GM19452 (cell line): ENCODE measurements around the gene TRRAP.

Experiments
- ATAC-seq: cut with Tn5 transposase; IDR thresholded peaks from one replicate; pipeline ENCODE4 v1.9.1; 2021; ENCODE audit not compliant: unreplicated experiment

The TRRAP gene

DNA sequence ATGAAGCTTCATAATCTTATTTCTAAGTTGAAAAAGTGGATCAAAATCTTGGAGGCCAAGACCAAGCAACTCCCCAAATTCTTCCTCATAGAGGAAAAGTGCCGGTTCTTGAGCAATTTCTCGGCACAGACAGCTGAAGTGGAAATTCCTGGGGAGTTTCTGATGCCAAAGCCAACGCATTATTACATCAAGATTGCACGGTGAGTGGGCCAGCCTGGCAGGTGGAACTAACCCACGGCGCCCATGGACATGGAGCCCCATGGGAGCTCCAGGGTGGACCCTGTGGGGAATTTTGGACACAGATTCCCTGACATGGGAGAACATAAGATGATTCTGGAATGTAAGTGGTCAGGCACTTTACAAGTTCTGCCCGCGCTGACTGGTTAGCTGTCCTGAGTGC, 125.9 kb downstream of the TRRAP start:
- ATAC-seq: no peak

DNA sequence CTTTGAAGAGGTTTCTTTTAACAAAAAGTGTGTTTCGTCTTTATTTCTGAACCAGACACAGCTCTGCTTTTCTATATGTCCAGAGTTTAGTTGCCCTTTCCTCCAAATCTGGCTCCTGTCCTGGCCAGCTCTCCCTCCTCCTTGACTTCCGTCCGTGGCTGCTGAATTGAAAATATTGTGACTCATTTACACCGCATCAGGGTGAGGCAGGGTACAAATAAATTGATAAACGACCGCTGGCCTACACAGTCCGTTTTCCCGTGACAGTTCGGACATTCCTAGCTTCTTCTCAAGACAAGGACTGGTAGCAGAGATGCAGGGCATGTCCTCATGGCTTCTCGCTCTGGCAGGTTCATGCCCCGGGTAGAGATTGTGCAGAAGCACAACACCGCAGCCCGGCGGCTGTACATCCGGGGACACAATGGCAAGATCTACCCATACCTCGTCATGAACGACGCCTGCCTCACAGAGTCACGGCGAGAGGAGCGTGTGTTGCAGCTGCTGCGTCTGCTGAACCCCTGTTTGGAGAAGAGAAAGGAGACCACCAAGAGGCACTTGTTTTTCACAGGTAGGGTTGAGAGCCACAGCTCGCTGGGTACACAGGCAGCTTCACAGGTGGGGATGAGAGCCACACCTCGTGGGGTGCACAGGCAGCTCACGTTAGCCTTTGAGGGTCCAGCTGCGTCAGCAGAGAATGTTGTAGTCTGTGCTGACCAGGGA, 126.6 kb downstream of the TRRAP start:
- no peak for ATAC-seq

DNA sequence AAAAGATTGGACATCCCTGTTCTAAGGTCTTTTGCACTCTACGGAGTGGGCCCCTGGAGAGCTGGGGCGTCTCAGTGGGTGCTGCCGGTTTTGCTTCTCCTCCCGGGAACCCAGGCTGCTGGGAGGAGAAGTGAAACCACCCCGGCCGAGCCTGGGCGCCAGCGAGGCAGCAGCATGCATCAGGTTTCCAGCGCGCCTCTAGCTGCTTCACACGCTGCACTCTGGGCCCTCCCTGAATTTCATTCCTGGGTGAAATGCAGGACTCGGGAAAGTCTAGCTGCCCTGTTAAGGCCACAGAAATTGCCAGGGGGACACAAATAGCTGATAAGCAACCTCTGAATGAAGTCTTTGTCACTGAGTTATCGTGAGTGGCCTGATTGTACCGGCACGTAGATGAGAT, 127.4 kb downstream of the TRRAP start:
- no peak for ATAC-seq

DNA sequence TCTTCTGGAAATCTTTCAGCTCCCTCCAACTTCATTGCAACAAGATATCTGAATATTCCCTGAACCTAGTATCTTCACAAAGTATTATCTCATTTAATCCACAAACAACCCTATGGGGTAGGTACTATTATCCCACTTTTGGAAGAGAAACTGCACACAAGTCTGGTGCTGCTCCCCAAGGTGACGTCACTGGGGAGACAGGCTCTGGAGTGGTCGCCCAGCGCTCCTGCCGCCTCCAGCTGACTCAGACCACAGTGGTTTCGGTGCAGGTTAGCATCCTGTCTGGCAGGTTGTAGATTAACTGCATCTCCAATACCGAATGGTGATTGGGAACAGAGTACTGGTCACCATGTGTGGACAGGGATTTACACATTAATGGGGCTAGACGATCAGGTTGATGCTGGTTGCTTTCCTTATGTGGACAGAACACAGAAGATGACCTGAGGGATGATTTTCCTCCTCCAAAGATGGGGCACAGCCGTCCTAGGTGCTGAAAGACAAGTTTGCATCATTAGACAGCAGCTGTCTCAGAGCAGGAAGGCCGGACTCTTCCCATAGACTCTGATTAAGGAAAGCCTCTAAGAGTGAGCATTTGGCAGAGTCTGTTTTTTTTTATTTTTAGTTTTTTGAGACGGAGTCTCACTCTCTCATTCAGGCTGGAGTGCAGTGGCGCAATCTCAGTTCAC, 128.6 kb downstream of the TRRAP start:
- ATAC-seq: no peak

DNA sequence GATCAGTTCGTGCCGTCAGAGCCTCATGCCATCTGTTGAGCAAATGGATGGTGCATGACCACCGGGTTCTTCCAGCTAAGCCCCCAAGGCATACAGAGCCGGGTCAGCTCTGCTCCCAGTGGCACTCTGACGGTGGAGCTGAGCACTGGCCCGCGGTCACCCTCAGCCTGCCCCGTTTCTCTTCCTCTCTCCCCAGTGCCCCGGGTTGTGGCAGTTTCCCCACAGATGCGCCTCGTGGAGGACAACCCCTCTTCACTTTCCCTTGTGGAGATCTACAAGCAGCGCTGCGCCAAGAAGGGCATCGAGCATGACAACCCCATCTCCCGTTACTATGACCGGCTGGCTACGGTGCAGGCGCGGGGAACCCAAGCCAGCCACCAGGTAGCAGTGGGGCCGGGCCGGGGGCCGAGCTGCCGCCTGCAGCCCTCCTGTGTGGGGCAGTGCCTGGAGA, 129.9 kb downstream of the TRRAP start:
- no peak for ATAC-seq

DNA sequence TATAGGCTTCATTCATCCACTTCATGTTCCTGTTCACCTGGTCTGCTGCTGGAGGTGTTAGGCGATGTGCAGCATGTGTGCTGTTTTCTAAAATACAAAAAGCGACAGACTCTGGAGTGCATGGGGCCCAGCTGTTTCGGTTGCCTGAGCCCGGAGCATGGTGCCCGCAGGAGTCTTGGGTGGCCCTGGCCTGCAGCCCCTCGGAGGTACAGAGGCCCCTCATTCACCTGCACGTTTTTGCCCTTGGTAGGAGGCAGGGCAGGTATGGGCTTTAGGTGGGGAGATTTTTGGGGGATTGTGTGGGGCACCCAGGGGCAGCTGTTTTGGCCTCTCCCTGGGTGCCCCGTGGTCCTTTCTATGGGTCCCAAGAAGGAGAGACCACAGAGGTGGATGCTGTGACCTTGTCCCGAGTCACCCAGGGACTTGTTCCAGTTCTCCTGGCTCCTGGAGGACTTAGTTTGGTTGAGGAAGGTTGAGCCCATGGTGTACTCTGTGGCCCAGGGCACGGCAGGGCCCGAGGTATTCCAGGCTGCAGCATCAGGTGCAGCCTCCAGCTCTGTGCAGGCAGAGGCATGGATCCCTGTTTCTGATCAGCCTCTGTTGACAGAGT, 130.7 kb downstream of the TRRAP start:
- ATAC-seq: no peak

DNA sequence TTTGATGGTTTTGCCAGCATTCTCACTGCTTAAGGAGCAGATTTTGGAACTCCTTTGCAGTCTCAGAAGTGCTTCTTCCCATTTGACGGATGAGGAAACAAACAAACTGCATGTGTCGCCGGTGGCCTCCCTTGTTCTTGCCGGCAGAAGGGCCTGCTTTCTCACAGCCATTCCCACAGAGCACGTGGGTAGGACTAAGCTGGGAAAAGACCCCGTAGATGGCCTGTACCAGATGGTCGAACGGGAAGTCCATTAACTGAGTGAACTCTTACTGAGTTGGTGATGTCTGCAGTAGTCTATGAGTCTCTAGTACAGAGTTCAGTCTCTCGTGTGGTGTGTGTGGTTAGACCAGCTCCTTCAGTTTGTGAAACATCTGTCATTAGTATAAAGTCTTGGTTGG, 131.9 kb downstream of the TRRAP start:
- no peak for ATAC-seq

DNA sequence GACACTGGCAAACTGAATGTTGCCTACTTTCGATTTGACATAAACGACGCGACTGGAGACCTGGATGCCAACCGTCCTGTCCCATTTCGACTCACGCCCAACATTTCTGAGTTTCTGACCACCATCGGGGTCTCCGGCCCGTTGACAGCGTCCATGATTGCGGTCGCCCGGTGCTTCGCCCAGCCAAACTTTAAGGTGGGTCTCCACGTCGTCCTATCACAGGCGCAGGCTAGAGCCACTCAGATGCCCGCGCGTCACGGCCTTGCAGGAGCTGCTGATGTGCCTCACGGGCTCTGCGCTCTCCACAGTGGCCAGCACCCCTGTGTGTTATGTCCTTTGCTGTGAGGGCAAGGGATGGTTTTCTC, 133.0 kb downstream of the TRRAP start:
- no peak for ATAC-seq

DNA sequence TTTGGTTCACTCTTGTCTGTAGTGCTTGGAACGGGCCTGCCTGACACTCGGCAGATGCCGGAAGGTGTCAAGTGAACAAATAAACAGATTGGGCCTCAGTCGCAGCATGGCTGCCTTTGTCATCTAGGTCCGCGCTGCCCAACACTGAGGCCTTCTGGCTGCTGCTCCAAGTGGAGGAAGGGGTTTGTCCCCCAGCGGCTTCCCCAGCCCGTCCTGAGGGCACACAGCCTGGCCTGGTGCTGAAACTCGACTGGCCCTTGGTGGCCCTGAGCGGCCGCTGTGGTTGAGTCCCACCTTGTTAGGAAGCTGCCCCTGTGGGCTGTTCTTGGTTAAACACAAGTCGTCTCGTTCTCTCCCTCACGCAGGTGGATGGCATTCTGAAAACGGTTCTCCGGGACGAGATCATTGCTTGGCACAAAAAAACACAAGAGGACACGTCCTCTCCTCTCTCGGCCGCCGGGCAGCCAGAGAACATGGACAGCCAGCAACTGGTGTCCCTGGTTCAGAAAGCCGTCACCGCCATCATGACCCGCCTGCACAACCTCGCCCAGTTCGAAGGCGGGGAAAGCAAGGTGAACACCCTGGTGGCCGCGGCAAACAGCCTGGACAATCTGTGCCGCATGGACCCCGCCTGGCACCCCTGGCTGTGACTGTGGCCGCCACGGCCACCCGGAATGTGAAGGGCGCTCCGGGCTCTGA, 133.5 kb downstream of the TRRAP start:
- no peak for ATAC-seq

DNA sequence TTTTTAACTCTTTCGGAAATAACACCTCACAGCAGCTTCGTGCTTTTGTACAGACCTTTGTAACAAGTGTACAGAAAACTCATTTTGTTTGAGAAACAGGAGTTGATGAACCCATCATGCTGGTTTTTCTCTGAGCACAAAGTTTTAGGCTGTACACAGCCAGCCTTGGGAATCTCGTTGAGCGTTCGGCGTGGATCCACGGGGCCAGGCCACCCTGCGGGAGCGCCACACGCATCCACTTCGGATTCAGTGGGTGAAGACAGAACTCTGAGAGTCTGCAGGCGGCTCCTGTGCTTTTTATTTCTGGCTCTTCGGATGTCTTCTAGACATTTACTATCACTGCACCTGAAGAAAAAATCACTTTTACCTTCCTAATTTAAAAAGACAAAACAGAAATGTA, 134.4 kb downstream of the TRRAP start:
- ATAC-seq: no peak

DNA sequence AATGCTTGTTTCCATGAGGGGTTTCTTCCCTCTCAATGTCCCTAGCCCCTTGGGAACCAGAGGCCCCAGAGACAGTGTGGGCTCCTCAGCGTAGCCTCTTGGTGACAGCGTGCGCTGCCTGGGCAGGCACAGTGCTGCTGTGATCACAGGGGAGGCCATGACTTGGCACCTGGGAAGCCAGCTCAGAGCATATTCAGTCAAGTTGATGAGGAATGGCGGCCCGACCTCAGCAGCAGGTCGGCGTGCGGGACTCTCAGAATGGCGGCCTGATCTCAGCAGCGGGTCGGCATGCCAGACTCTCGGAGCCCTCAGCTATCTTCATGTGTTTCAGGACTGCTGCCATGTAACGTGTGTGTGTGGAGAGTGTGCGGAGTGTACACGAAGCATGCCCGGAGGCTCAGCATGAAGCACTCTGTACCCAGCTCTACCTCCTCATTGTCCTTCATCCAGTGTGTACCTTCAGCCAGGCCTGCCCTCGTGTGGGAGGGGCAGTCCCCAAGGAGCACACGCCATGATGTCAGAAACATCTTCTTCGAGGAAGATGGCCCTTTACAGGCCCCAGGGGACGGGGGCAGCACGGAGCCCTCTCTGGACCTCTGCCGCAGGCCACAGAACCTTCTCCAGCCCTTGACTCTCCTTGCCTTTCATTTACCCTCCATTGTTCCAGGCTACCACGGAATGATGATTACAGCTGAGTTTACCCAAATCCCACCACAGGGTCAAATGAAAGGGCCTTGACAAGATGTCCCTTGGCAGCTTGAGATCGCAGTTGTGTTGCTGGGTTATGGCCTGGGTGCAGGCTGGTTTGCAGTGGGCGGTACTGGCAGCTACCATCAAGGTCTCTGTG, 135.2 kb downstream of the TRRAP start:
- ATAC-seq: no peak

DNA sequence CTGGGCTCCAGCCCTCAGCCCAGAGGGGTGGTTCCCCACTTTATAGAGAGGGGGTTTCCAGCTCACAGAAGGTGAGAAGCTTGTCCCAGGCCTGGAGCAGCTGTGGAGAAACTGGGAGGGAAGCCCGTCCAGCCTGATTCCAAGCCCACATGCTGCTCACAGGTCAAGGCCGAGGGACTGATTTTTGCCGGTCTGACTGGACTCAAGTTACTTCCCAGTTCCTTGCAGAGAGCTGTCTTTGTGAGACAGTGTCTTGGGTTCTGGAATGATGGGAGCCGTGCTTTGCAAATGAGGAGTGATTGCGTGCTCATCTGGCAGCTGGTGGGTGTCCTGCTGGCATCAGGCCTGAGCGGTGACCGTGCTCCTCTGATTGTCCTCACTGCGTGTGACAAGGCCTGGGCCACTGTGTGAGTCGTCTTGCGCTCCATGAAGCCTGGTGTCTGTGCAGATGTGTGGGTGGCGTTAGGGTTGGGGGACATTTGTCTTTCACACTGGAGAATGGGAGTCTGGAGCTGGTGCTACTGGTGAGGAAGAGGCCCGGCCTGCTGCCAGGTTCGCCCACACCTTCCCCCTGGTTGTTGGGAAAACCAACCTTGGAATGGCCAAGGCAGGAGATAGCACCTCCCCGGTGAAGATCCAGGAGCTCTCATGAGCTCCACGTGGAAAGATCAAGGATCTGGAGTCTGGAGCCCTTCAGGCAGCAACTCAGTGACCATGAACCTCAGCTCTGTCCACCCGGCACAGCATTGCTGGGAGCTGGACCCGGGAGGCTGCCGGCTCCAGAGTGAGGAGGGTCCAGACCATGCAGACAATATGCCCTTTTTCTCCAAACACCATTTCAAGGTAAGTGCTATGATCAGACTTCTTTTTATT, 136.0 kb downstream of the TRRAP start:
- no peak for ATAC-seq

DNA sequence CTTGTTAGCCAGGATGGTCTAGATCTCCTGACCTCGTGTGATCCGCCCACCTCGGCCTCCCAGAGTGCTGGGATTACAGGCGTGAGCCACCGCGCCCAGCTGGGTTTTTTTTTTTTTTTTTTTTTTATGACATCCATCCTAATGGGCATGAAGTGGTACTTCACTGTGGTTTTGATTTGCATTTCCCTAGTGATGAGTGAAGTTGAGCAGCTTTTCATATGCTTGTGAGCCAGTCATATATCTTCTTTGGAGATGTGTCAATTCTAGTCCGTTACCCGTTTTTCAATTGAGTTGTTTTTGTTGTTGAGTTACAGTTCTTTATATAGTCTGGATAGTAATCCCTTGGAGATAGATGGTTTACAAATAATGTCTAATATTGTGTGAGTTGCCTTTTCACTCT, 137.9 kb downstream of the TRRAP start:
- ATAC-seq: no peak

DNA sequence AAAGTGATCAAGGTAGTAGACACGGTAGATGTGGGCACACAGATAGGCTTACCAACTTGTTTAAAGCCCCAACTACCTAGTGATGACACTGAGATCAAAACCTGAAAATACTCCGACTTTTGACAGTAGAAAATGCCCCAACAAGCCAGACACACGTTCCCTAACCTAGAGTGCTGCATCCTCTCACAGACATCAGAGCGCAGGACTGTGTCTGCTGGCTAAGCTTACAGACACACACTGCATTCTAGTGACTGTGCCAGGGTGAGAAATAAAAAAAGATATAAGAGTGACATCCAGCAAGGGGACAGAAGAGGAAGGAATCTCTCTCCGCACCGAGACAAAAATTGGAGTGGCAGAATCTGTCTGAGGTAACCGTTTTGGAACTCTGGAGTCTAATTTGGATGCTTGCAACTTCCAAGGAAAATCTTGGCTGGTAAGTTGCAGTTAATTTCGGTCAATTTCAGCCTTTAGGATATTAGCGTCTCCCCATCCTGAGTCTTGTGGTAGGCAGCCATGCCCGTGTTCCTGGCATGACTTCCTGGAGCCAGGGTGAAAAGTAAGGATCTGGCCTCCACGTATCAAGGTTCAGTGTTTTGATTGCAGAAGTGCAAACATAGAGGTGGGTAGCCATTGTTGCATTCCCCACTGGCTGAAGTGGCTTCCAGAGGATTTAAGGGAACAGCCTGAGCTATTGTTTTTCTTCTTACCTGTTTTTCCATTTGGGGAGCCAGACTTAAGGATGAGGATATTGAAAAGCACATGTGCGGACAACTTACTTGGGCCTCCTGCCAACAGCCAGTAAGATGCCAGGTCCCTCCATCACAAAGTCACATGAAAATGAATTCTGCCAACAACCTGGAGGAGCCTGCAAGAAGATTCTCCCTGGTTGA, 141.4 kb downstream of the TRRAP start:
- ATAC-seq: no peak

DNA sequence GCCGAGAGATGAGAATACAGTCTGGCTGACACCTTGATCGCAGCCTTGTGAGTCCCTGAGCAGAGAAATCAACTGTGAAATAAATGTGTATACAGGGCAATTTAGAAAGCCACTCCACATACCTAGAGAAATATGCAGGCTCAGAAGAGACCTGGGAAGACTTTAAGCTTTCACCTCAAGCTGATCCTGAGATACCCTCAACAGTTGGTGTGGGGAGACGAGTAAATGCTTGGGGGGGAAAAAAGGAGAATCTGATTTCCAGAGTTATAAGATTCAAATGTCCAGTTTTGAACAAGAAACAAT, 142.0 kb downstream of the TRRAP start:
- no peak for ATAC-seq

DNA sequence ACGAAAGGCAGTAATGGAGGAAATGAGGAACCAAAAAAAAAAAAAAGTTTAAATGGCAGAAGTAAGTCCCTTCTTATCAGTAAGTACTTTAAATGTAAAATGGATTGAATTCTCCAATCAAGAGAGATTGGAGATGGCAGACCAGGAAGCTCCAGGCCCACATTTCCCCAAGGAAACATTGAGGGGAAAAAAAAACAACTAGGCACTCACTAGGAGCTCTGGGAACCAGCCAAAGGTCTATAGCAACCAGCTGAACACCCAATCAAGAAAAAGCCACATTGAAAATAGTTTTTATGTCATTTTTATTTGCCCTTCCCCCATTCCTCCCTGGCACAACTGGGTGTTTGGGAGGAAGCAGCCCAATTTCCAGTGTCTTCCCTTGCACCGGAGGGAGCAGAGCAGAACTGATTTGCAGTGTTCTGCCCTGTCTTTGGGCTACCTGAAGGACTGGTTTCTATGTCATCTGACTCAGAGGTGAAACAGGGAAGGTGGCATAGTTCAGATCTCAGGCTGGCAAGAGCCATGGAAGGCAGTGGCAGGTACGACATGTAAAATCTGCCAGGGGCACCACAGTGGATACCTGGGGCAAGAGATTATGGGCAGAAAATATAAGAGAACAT, 143.7 kb downstream of the TRRAP start:
- no peak for ATAC-seq

DNA sequence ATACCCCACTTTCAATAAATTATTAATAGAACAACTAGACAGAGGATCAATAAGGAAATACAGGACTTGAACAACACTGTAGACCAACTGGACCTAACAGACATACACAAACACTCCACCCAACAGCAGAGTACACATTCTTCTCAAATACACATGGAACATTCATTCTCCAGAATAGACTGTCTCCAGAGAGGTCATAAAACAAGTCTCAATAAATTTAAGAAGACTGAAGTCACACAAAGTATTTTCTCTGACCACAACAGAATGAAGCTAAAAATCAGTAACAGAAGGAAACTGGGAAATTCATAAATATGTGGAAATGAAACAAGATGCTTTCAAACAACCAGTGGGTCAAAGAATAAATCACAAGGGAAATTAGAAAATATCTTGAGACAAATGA, 145.7 kb downstream of the TRRAP start:
- ATAC-seq: no peak

DNA sequence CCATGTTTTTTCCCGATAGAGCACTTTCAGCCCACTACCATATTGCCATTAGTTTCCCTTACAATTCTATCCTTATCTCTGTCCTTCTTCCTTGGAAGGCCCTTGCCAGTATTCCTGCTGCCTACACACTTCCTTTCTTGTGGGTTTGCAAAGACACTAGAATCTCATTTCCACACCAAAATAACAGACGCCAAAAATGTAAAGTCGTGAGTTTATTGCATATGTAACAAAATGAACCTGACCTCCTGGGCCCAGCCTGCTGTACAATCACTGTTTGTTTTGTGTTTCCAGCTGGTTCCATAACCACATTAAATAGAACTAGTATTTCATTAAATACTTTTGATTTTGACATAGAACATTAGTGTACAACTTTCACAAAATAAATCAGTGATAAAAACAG, 148.9 kb downstream of the TRRAP start:
- ATAC-seq: no peak

DNA sequence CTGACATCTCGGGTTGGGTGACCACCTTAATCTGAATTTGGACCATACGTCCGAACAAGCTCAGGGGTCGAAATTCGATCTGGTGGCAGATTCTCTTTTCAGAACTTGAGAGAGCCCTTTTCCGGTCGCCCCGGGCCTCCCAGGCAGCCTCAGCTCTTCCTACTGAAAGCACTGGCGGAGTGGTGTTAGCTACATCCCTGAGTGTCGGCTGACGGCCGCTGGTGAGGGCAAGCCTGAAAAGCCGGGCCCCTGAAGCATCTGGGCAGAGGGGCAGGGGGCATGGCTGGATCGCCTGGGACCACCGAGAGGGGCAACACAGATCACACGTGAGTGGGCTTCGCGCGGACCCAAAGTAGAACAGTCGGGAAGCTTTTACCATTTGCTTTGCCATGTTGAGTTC, 149.5 kb downstream of the TRRAP start:
- no peak for ATAC-seq
